GM12878 (cell line): ENCODE measurements around the gene C1orf146. TPM values are rescaled to one million over a fixed set of nuclear protein-coding genes. Genes with fewer than 3 reads are reported as not detected.
"Not testable (repeated sequence)": the region's sequence is repeated elsewhere in the genome, so short reads cannot be mapped to it uniquely, and the experiment has no call there.

Source experiments
- ATAC-seq: fragments of 200-7000 bp; cut with Tn5 transposase; 3 replicates; pipeline ENCODE4 v1.9.1; 2020; ENCODE audit warnings: mild to moderate bottlenecking, moderate library complexity
- BruUV-seq: library from RNA; stranded (reverse); fragments of 400-500 nt; replicated peaks from 2 replicates; lab custom pipeline; 2021; lab: Mats Ljungman, UMichigan
- CTCF ChIA-PET: fragments of 300-600 bp; sonication (Branson Sonifier 250); formaldehyde crosslinking; extraction: SDS; loops from one replicate; lab custom pipeline; 2021; ENCODE audit warnings: inconsistent platforms; lab: Yijun Ruan, JAX
- POLR2A ChIA-PET: fragments of 350-600 bp; formaldehyde crosslinking; extraction: SDS; loops from one replicate; lab custom pipeline; 2021; ENCODE audit warnings: inconsistent platforms; lab: Charles Lee
- RAD21 ChIA-PET: fragments of 300-600 bp; sonication (Branson Sonifier 250); formaldehyde crosslinking; loops from one replicate; lab custom pipeline; 2023; ENCODE audit warnings: antibody characterized with exemption; ENCODE audit not compliant: unreplicated experiment; lab: Charles Lee
- SMC1A ChIA-PET: fragments of 300-600 bp; sonication (Branson Sonifier 250); formaldehyde crosslinking; loops from one replicate; lab custom pipeline; 2023; ENCODE audit not compliant: unreplicated experiment, uncharacterized antibody; lab: Charles Lee
- DNase-seq: peaks from one replicate; pipeline ENCODE4 v3.0.0-alpha.2; 2011; ENCODE audit warnings: low read depth, low spot score
- FAIRE-seq: peaks from 3 replicates; lab custom pipeline; 2011; peaks lifted over from hg19 to GRCh38; lab: Jason Lieb, UNC
- H2AFZ ChIP-seq: 2 replicates; pipeline ENCODE4 v1.6.0; 2011; ENCODE audit warnings: low read depth, low read length, control low read depth; ENCODE audit not compliant: control insufficient read depth
- H3K27ac ChIP-seq: 2 replicates; pipeline ENCODE4 v1.5.1; 2011; ENCODE audit warnings: control low read depth; ENCODE audit not compliant: control insufficient read depth, insufficient read depth
- H3K27me3 ChIP-seq, 2 experiments: replicated peaks in 1 of 2; 2 replicates each; pipeline versions ENCODE4 v1.6.0 to v1.6.1; 2011; ENCODE audit warnings: low read length in 1 of 2; ENCODE audit not compliant: control insufficient read depth in 2 of 2, insufficient read depth in 2 of 2
- H3K36me3 ChIP-seq, 2 experiments: 2 replicates each; pipeline ENCODE4 v1.5.1; 2011; ENCODE audit warnings: low read length in 1 of 2; ENCODE audit not compliant: control insufficient read depth in 2 of 2, insufficient read depth in 2 of 2
- H3K4me1 ChIP-seq: 2 replicates; pipeline ENCODE4 v1.6.1; 2011; ENCODE audit warnings: mild to moderate bottlenecking, low read length, moderate library complexity, mixed read lengths; ENCODE audit not compliant: control insufficient read depth, insufficient read depth
- H3K4me2 ChIP-seq: 2 replicates; pipeline ENCODE4 v1.6.0; 2011; ENCODE audit warnings: control low read depth; ENCODE audit not compliant: control insufficient read depth, insufficient read depth
- H3K4me3 ChIP-seq: fragments of 200-600 bp; sonication (generic); 2 replicates; pipeline ENCODE4 v1.5.1; 2016
- H3K79me2 ChIP-seq: 2 replicates; pipeline ENCODE4 v1.6.0; 2011; ENCODE audit warnings: low read length; ENCODE audit not compliant: control insufficient read depth, insufficient read depth
- H3K9ac ChIP-seq: 2 replicates; pipeline ENCODE4 v1.8.0; 2011; ENCODE audit warnings: low read length, control low read depth, mixed read lengths; ENCODE audit not compliant: control insufficient read depth, insufficient read depth
- H3K9me3 ChIP-seq: replicated peaks from 3 replicates; pipeline ENCODE4 v1.5.1; 2011; ENCODE audit warnings: mild to moderate bottlenecking, low read length; ENCODE audit not compliant: control insufficient read depth, insufficient read depth
- H4K20me1 ChIP-seq: 2 replicates; pipeline ENCODE4 v1.6.0; 2011; ENCODE audit not compliant: control insufficient read depth, insufficient read depth
- HDGF ChIP-seq: fragments of 450-650 bp; IDR thresholded peaks from 2 replicates; pipeline ENCODE4 v1.6.1; 2016; ENCODE audit warnings: antibody characterized with exemption
- IKZF2 ChIP-seq, 2 experiments: fragments of 450-650 bp; IDR thresholded peaks; 2 replicates each; pipeline ENCODE4 v1.6.1; 2017; ENCODE audit warnings: mild to moderate bottlenecking in 2 of 2, moderate library complexity in 2 of 2
- KLF5 ChIP-seq: fragments of 450-650 bp; IDR thresholded peaks from 2 replicates; pipeline ENCODE4 v1.6.1; 2014; ENCODE audit warnings: mild to moderate bottlenecking; ENCODE audit not compliant: partially characterized antibody
- RAD51 ChIP-seq: fragments of 450-650 bp; IDR thresholded peaks from 2 replicates; pipeline ENCODE4 v1.6.1; 2016; ENCODE audit warnings: moderate library complexity, mild to moderate bottlenecking, inconsistent platforms
- SIN3A ChIP-seq: IDR thresholded peaks from 2 replicates; pipeline ENCODE4 v1.6.1; 2012; ENCODE audit warnings: low read depth, low read length, improper control_type of control experiment
- TARDBP ChIP-seq: IDR thresholded peaks from 2 replicates; pipeline ENCODE4 v1.6.1; 2016; ENCODE audit warnings: borderline replicate concordance
- TBL1XR1 ChIP-seq: IDR thresholded peaks from 2 replicates; pipeline ENCODE4 v1.6.1; 2012; ENCODE audit warnings: low read depth, low read length, improper control_type of control experiment
- YBX1 ChIP-seq: fragments of 450-650 bp; IDR thresholded peaks from 2 replicates; pipeline ENCODE4 v1.6.1; 2016; ENCODE audit warnings: antibody characterized with exemption
- ZSCAN29 ChIP-seq: fragments of 450-650 bp; IDR thresholded peaks from 2 replicates; pipeline ENCODE4 v1.6.1; 2017; ENCODE audit warnings: mild to moderate bottlenecking, moderate library complexity
- WGBS: methylation state at CpG from one replicate; pipeline ENCODE4 v1.1.6; 2016; ENCODE audit warnings: low lambda C conversion rate; ENCODE audit not compliant: insufficient replicate concordance, insufficient coverage; ENCODE audit errors: missing lambda C conversion rate; 5-methylcytosine and 5-hydroxymethylcytosine counted together
- in situ Hi-C: fragments of 300-500 bp; cut with MboI; formaldehyde crosslinking; loops from 9 replicates; pipeline ENCODE4 v1.14.3; 2018; ENCODE audit warnings: mixed read lengths
- intact Hi-C: fragments of 100-400 bp; cut with micrococcal nuclease; formaldehyde crosslinking; loops from one replicate; pipeline ENCODE4 v1.14.2; 2022; ENCODE audit not compliant: unreplicated experiment
- polyA plus RNA-seq, 11 experiments: library from polyadenylated mRNA; depleted of rRNA in 4 of 11; unstranded in 6 of 11; stranded (reverse) in 5 of 11; fragments of >200 nt; fragmentation: Nextera tagmentation in 4 of 11; fragmentation: Illumina TruSeq in 1 of 11; extraction: Ambion mirVana in 4 of 11; extraction: Trizol in 1 of 11; gene quantifications; 1 replicate in 1 of 11; 2 replicates in 10 of 11; pipeline versions ENCODE4 v1.2.1 to v1.2.3, GENCODE V29; 2011 to 2016; ENCODE audit warnings: inconsistent platforms in 2 of 11, missing spikeins in 2 of 11, low read depth in 1 of 11
- total RNA-seq, 4 experiments: library from RNA; depleted of rRNA in 3 of 4; stranded (reverse); fragments of >200 nt in 3 of 4; fragmentation: Illumina TruSeq in 1 of 4; extraction: Trizol in 1 of 4; gene quantifications; 2 replicates each; pipeline versions ENCODE4 v1.2.1 to v1.2.3, GENCODE V29; 2013 to 2021

C1orf146 gene
- total and polyA plus RNA-seq, 10 of the 15 experiments (the other 5 are each of a cell fraction or from before 2014, with no cell fraction given), result not detected

DNA sequence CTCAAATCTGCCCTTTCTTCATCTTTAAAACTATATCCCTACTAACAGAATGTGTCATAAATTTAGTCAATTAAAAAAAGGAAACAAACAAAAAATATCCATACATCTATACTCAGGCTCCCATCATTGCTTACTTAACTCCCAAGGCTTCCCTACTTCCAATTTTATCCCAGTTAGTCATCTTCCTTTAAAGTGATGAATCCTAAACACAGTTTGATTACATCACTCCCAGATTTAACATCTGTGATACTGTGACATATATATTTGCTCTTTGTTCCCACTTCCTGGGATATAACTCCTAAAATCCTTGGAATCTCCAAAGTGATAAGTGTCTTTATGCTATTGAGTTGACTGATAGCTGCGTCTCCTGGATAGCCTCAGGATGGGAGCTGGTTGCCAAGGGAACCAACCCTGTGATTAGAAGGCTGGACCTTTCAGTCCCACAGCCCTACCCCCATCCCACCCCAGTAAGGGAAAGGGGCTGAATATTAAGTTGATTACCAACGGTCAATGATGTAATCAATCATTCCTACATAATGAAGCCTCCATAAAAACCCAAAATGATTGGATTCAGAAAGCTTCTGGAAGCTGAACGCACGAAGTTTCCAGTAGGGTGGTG is 59.5 kb downstream of the C1orf146 start:
- no peak overlapping the region for H2AFZ ChIP-seq
- RAD21 ChIA-PET, result no interaction called here
- BruUV-seq, result no TSS peak
- no peak overlapping the region for H3K4me2 ChIP-seq
- DNase-seq (no peak), FAIRE-seq (no peak), ATAC-seq (no peak)
- 97% methylated on average over 4 of the region's 4 CpGs for WGBS
- in situ Hi-C loops, result no loop called here
- no peaks in the 10 kb centered on the region for H4K20me1 ChIP-seq
- H3K4me3 ChIP-seq, result no peak overlapping the region
- no peaks in the 10 kb centered on the region for H3K4me1 ChIP-seq
- no peaks in the 10 kb centered on the region for H3K79me2 ChIP-seq
- H3K9me3 ChIP-seq, result no peaks in the 10 kb centered on the region
- H3K27ac ChIP-seq, result no peak overlapping the region
- TF ChIP-seq SIN3A, result no peak
- no peak for TF ChIP-seq KLF5
- no peak for TF ChIP-seq ZSCAN29
- TF ChIP-seq TBL1XR1, result no peak
- no peak for TF ChIP-seq IKZF2 (IDR thresholded peaks at IDR 0.05)
- no peak for TF ChIP-seq TARDBP
- no peak for TF ChIP-seq HDGF
- no peak for TF ChIP-seq RAD51
- TF ChIP-seq YBX1, result no peak
- TF ChIP-seq, all 136 proteins: peak for 0
- no peak overlapping the region for H3K9ac ChIP-seq
- intact Hi-C loops, result no loop called here
- no peaks in the 10 kb centered on the region for H3K27me3 ChIP-seq
- H3K36me3 ChIP-seq, result peaks cover 0 to 3% of the 10 kb centered on the region in 2 experiments; a peak in 2 of 4 replicates
- POLR2A ChIA-PET, result no interaction called here
- CTCF ChIA-PET, result no interaction called here
- SMC1A ChIA-PET, result no interaction called here

DNA sequence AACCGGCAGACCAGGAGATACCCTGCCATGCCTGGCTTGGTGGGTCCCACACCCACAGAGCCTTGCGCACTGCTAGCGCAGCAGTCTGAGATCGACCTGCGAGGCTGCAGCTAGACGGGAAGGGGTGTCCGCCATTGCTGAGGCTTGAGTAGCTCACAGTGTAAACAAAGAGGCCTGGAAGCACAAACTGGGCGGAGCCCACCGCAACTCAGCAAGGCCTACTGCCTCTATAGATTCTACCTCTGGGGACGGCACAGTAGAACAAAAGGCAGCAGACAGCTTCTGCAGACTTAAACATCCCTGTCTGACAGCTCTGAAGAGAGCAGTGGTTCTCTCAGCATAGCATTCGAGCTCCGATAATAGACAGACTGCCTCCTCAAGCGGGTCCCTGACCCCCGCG is 62.1 kb downstream of the C1orf146 start:
- H3K9me3 ChIP-seq, H3K4me2 ChIP-seq, H3K27ac ChIP-seq, POLR2A ChIA-PET, DNase-seq, H3K79me2 ChIP-seq, H3K4me3 ChIP-seq, H3K9ac ChIP-seq, H2AFZ ChIP-seq, H3K36me3 ChIP-seq, H4K20me1 ChIP-seq, in situ Hi-C loops, intact Hi-C loops, FAIRE-seq, H3K4me1 ChIP-seq, ATAC-seq, RAD21 ChIA-PET, BruUV-seq, H3K27me3 ChIP-seq: not testable (repeated sequence)
- WGBS, result 98% methylated on average over 15 of the region's 15 CpGs
- CTCF ChIA-PET, result interaction anchor here (0.6 kb wide), 1 partner anchor 48 kb away, joined by 3 read pairs; no protein-coding TSS in a partner anchor
- SMC1A ChIA-PET, result interaction anchor here (1.3 kb wide), 1 partner anchor 26 kb away, joined by 3 read pairs; no protein-coding TSS in a partner anchor

DNA sequence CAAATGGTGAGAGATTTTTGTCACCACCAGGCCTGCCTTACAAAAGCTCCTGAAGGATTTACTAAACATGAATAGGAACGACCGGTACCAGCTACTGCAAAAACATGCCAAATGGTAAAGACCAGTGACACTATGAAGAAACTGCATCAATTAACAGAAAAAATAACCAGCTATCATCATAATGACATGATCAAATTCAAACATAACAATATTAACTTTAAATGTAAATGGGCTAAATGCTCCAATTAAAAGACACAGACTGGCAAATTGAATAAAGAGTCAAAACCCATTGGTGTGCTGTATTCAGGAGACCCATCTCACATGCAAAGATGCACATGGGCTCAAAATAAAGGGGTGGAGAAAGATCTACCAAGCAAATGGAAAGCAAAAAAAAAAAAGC is 63.7 kb downstream of the C1orf146 start:
- BruUV-seq, H3K4me1 ChIP-seq, in situ Hi-C loops, H3K27ac ChIP-seq, DNase-seq, ATAC-seq, H3K9ac ChIP-seq, H3K79me2 ChIP-seq, H3K4me3 ChIP-seq, SMC1A ChIA-PET, H2AFZ ChIP-seq, H3K9me3 ChIP-seq, H3K36me3 ChIP-seq, POLR2A ChIA-PET, FAIRE-seq, H3K27me3 ChIP-seq, H3K4me2 ChIP-seq, intact Hi-C loops, H4K20me1 ChIP-seq: not testable (repeated sequence)
- RAD21 ChIA-PET, result interaction anchor here (0.7 kb wide), 1 partner anchor 1115 kb away, joined by 3 read pairs; no protein-coding TSS in a partner anchor
- CTCF ChIA-PET, result interaction anchor here (0.6 to 1.2 kb wide), 2 partner anchors 26 to 34 kb away, joined by 3 read pairs; no protein-coding TSS in a partner anchor
- whole genome bisulfite sequencing, result 100% methylated on average over 2 of the region's 2 CpGs
